Measurements from ENCODE around the gene PDE9A.

The PDE9A gene

GRCh38 chr21:42770717-42771502, 117.5 kb downstream of the PDE9A start:
- DNase-seq (ENCODE audit: low read depth in 3 of 3) = no peak

- DNase-seq (ENCODE audit: low read depth in 3 of 3) = no peak
Observed at GRCh38 chr21:42771503-42771805, 118.0 kb downstream of the PDE9A start.

DNA sequence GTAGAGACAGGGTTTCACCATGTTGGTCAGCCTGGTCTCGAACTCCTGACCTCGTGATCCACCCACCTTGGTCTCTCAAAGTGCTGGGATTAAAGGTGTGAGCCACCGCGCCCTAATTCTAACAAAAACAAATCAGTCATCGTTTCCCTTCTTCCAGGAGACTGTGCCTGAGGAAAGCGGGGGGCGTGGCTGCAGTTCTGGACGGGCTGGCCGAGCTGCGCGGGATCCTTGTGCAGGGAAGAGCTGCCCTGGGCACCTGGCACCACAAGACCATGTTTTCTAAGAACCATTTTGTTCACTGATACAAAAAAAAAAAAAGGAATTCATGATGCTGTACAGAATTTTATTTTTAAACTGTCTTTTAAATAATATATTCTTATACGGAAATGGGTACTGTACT, 121.7 kb downstream of the PDE9A start:
- DNase-seq (ENCODE audit: low read depth in 3 of 3) = no peak

- DNase-seq (ENCODE audit: low read depth in 3 of 3) = no peak
Observed at GRCh38 chr21:42775891-42776290, 122.5 kb downstream of the PDE9A start.

- no peak for DNase-seq (ENCODE audit: low read depth in 3 of 3)
Observed at GRCh38 chr21:42777064-42777756, 123.8 kb downstream of the PDE9A start.

DNA sequence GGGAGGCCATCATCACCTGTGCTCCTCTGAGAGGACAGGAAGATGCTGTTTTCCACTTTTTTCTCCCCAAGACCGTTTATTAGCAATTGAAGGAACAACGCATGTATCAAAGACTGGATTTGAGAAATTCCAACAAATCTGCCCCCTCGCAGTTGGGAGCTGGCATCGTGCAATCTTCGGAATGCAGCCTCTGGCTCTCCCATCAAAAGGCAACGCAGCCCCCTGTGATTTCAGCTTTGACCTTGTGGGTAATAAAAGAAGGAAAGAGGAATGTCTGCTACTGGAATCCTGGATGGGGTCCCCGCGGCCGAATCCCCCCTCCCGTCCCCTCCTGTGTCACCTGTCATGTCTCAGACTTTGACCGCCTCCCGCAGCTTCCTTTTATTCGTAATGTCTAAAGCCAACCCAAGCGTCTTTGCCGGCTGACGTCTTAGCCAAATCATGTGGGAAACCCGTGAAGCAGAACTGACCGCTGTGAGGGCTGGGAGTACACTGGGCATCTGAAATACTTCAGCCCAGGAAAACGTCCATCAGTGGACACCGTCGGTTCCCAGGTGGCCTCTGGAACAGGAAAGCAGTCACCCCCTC, 124.4 kb downstream of the PDE9A start:
- DNase-seq (ENCODE audit: low read depth in 3 of 3) = no peak

GRCh38 chr21:42779431-42779861, 126.0 kb downstream of the PDE9A start:
- DNase-seq (ENCODE audit: low read depth in 3 of 3) = no peak

GRCh38 chr21:42780617-42781016, 127.2 kb downstream of the PDE9A start:
- no peak for DNase-seq (ENCODE audit: low read depth in 3 of 3)

- DNase-seq (ENCODE audit: low read depth in 3 of 3) = no peak
Observed at GRCh38 chr21:42781150-42781970, 127.9 kb downstream of the PDE9A start.

- no peak for DNase-seq (ENCODE audit: low read depth in 3 of 3)
Observed at GRCh38 chr21:42781971-42782722, 128.7 kb downstream of the PDE9A start.

- DNase-seq (ENCODE audit: low read depth in 3 of 3) = no peak
Observed at GRCh38 chr21:42782723-42783242, 129.4 kb downstream of the PDE9A start.

DNA sequence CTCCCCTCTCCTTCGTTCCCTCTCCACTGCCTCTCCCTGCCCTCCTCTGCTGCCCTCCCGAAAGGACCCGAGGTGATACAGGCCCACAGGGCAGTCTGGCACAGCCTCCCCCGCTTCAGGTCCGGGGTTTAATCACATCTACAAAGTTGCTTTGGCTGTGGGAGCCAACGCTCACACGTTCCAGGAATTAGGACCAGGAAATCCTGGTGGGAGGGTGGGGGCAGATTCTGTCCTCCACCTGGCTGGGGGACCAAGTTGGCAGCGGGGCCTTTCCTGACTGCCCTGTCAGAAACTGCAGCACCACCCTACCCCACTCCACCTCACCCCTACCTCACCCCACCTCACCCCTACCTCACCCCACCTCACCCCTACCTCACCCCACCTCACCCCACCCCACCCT, 130.9 kb downstream of the PDE9A start:
- DNase-seq (ENCODE audit: low read depth in 3 of 3) = no peak

- DNase-seq (ENCODE audit: low read depth in 3 of 3) = no peak
Observed at GRCh38 chr21:42784896-42785451, 131.6 kb downstream of the PDE9A start.

DNA sequence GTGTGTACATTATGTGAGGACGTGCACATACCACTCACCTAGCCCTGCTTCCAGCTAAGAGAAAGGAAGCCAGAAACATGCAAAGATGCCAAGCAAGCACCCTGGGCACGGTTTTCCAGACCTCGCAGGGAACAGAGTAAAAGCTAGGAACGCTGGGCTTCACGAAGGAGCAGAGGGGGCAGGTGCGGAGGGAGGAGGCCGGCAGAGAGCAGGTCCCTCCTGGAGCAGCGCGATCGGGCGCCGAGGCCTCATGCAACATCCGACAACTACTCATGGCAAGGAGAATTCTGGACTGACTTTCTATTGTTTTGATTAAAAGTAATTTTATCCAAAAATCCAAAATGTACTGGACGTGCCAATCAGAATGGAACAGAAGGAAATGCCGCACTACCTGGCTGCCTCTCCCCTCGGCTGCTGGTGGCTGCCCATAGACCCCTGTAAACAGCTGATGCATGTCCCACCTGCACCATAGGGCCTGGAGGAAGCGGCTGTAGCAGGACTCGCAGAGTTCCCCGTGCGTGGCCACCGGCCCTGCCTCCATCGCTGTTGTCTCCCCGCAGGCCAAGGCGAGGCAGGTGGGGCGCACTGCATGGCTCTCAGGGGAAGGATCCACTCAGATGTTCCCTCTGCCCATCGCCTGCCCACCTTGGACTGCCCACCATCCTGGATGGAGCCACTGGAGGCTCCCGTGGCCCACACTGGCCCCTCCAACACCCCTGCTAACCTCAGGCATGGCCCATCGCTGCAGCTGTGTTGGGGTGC, 132.4 kb downstream of the PDE9A start:
- DNase-seq (ENCODE audit: low read depth in 3 of 3) = no peak

- DNase-seq (ENCODE audit: low read depth in 3 of 3) = no peak
Observed at GRCh38 chr21:42786884-42787283, 133.5 kb downstream of the PDE9A start.

DNA sequence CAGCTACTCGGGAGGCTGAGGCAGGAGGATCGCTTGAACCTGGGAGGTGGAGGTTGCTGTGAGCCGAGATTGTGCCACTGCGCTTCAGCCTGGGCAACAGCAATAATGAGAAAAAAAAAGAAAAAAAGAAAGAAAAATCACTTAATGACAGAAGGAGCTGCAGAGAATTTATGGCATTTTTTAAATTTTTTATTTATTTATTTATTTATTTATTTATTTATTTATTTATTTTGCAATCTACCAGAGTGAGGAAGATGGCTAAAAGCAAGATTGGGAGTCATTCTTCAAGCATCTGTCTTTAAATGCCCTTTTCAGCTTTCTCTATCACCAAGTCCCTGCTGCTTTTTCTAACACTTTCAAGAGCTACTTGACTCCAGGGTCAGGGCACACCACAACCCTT, 134.2 kb downstream of the PDE9A start:
- DNase-seq (ENCODE audit: low read depth in 3 of 3) = no peak

DNA sequence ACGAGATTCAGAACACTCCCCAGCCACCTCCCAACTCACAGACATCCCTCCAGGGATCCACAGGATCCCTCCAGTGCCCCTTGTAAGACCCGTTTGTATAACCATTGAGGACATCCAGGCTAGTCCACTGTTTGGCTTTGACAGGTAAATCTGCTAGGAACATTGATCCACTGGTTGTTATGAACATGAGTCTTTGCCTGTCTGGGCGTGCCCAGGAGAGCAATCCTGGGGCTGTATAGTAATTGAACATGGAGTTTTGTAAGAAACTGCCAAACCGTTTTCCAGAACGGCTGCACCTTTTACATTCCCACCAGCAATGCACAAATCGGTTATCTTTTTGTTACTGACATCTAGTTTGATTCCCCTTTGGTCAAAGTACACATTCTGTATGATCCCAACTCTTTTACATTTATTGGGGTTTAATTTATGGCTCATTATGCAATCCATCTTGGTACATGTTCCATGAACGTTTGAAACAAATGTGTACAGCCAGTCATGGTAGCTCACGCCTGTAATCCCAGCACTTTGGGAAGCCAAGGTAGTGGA, 137.2 kb downstream of the PDE9A start:
- no peak for DNase-seq (ENCODE audit: low read depth in 3 of 3)

- DNase-seq (ENCODE audit: low read depth in 3 of 3) = no peak
Observed at GRCh38 chr21:42793774-42794173, 140.4 kb downstream of the PDE9A start.

- DNase-seq (ENCODE audit: low read depth in 3 of 3) = no peak
Observed at GRCh38 chr21:42794551-42794950, 141.1 kb downstream of the PDE9A start.

All from stimulated activated CD4-positive, alpha-beta T cell treated with anti-CD3 and anti-CD28 coated beads, TNF-alpha, amount 100 ng/mL, for 48 hours (primary cell).